Caco-2 (cell line): Measurements from ENCODE around the gene ZBTB16. TPM values are rescaled to one million over a fixed set of nuclear protein-coding genes. Genes with fewer than 3 reads are reported as not detected.

Experiments
- BruUV-seq: library from RNA; stranded (reverse); fragments of 400-500 nt; replicated peaks from 2 replicates; lab custom pipeline; 2021; lab: Mats Ljungman, UMichigan
- CTCF ChIA-PET: fragments of 300-600 bp; sonication (Branson Sonifier 250); formaldehyde crosslinking; loops from one replicate; lab custom pipeline; 2022; ENCODE audit warnings: antibody characterized with exemption; lab: Charles Lee
- POLR2A ChIA-PET: fragments of 300-600 bp; sonication (Branson Sonifier 250); formaldehyde crosslinking; loops from one replicate; lab custom pipeline; 2022; ENCODE audit warnings: antibody characterized with exemption; lab: Charles Lee
- DNase-seq, 2 experiments: peaks; one replicate each; pipeline versions ENCODE4 v3.0.0 to v3.0.0-alpha.2; 2020 to 2022
- H3K27me3 ChIP-seq: replicated peaks from 2 replicates; pipeline ENCODE4 v1.6.0; 2011; ENCODE audit warnings: low read length; ENCODE audit not compliant: control insufficient read depth, insufficient read depth
- H3K36me3 ChIP-seq: 2 replicates; pipeline ENCODE4 v1.5.1; 2011; ENCODE audit warnings: low read length; ENCODE audit not compliant: control insufficient read depth, insufficient read depth
- H3K4me1 ChIP-seq: fragments of 250-450 bp; sonication (Bioruptor Pico); 2 replicates; pipeline ENCODE4 v1.5.1; 2020; ENCODE audit warnings: mild to moderate bottlenecking
- H3K4me3 ChIP-seq: 2 replicates; pipeline ENCODE4 v1.5.1; 2011; ENCODE audit warnings: low read depth, mild to moderate bottlenecking, control low read depth, low read length
- H3K9me3 ChIP-seq: fragments of 250-450 bp; sonication (Bioruptor Pico); 2 replicates; pipeline ENCODE4 v1.5.1; 2020; ENCODE audit warnings: mild to moderate bottlenecking, moderate library complexity
- H3K27ac Mint-ChIP-seq: one replicate; pipeline ENCODE4 v1.8.0; 2022; ENCODE audit warnings: mixed read lengths; ENCODE audit not compliant: unreplicated experiment
- H3K27me3 Mint-ChIP-seq: one replicate; pipeline ENCODE4 v1.8.0; 2022; ENCODE audit warnings: mixed read lengths; ENCODE audit not compliant: insufficient read depth, unreplicated experiment
- H3K36me3 Mint-ChIP-seq: one replicate; pipeline ENCODE4 v1.8.0; 2022; ENCODE audit warnings: mild to moderate bottlenecking, mixed read lengths; ENCODE audit not compliant: insufficient read depth, unreplicated experiment
- H3K4me1 Mint-ChIP-seq: one replicate; pipeline ENCODE4 v1.8.0; 2022; ENCODE audit warnings: low read depth, mixed read lengths; ENCODE audit not compliant: unreplicated experiment
- H3K4me3 Mint-ChIP-seq: one replicate; pipeline ENCODE4 v1.8.0; 2022; ENCODE audit warnings: mild to moderate bottlenecking, moderate library complexity, mixed read lengths; ENCODE audit not compliant: unreplicated experiment
- H3K9me3 Mint-ChIP-seq: one replicate; pipeline ENCODE4 v1.8.0; 2022; ENCODE audit warnings: mixed read lengths; ENCODE audit not compliant: unreplicated experiment
- intact Hi-C: fragments of 100-400 bp; cut with micrococcal nuclease; formaldehyde crosslinking; loops from one replicate; pipeline ENCODE4 v1.10.0; 2022; ENCODE audit not compliant: unreplicated experiment
- total RNA-seq: library from RNA; stranded (reverse); gene quantifications from 2 replicates; pipeline ENCODE4 v1.2.3, GENCODE V29; 2022
- TF ChIP-seq, protein P1 (sequence below), 2 experiments: fragments of 200-600 bp in 1 of 2; IDR thresholded peaks; 1 replicate in 1 of 2; 2 replicates in 1 of 2; pipeline versions ENCODE4 v1.5.1 to v1.8.0; 2011 to 2022; ENCODE audit warnings: antibody characterized with exemption in 1 of 2, control low read depth in 1 of 2, inconsistent platforms in 1 of 2, low read depth in 1 of 2, low read length in 1 of 2, mild to moderate bottlenecking in 1 of 2, moderate library complexity in 1 of 2; ENCODE audit not compliant: insufficient read depth in 1 of 2, severe bottlenecking in 1 of 2, unreplicated experiment in 1 of 2

Gene ZBTB16
- total RNA-seq, 1 experiment from 2014 or later: 12.7 TPM

DNA sequence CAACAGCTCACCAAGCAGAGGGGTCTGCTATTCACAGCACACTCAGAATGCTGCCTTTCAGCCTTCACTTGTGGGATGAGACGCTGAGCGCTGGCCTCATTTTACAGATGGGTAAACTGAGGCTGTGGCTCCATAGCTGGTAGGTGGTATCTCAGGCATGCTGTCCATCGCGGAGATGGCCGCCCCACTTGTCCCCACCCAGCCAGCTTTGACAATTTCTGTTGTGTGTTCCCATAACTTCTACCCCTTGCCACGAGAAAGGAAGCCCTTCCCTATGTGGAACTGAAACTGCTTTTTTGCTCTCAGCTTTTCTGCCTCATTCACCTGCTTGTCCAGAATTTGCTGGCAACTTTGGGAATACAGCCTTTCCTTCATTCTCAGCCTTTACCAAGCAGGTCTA lies 200.6 kb downstream of the ZBTB16 start:
- no TSS peak for BruUV-seq
- H3K36me3 ChIP-seq: no peaks in the 10 kb centered on the region
- no peaks in the 10 kb centered on the region for H3K27me3 Mint-ChIP-seq
- POLR2A ChIA-PET: no interaction called here
- H3K9me3 ChIP-seq: no peaks in the 10 kb centered on the region
- no peak overlapping the region for H3K4me3 Mint-ChIP-seq
- no peak for DNase-seq
- CTCF ChIA-PET: interaction anchor here (0.5 to 7.0 kb wide), 17 partner anchors 10 to 454 kb away, joined by 3 to 99 read pairs (median 8); partner anchors contain the start of gene ZBTB16
- H3K9me3 Mint-ChIP-seq: no peaks in the 10 kb centered on the region
- H3K27me3 ChIP-seq: no peaks in the 10 kb centered on the region
- H3K27ac Mint-ChIP-seq: no peak overlapping the region
- H3K36me3 Mint-ChIP-seq: no peaks in the 10 kb centered on the region
- peaks cover 7% of the 10 kb centered on the region for H3K4me1 Mint-ChIP-seq
- H3K4me1 ChIP-seq: peaks cover 21% of the 10 kb centered on the region
- no peak overlapping the region for H3K4me3 ChIP-seq
- intact Hi-C loops: loop anchor here (2.0 to 5.0 kb wide), 3 partner anchors 49 to 143 kb away; no protein-coding TSS in a partner anchor
- TF ChIP-seq, protein P1, sequence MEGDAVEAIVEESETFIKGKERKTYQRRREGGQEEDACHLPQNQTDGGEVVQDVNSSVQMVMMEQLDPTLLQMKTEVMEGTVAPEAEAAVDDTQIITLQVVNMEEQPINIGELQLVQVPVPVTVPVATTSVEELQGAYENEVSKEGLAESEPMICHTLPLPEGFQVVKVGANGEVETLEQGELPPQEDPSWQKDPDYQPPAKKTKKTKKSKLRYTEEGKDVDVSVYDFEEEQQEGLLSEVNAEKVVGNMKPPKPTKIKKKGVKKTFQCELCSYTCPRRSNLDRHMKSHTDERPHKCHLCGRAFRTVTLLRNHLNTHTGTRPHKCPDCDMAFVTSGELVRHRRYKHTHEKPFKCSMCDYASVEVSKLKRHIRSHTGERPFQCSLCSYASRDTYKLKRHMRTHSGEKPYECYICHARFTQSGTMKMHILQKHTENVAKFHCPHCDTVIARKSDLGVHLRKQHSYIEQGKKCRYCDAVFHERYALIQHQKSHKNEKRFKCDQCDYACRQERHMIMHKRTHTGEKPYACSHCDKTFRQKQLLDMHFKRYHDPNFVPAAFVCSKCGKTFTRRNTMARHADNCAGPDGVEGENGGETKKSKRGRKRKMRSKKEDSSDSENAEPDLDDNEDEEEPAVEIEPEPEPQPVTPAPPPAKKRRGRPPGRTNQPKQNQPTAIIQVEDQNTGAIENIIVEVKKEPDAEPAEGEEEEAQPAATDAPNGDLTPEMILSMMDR (IDR thresholded peaks at IDR 0.05; ENCODE audit: insufficient read depth in 1 of 2, low read depth in 1 of 2, low read length in 1 of 2, severe bottlenecking in 1 of 2, unreplicated experiment in 1 of 2): no peak

DNA sequence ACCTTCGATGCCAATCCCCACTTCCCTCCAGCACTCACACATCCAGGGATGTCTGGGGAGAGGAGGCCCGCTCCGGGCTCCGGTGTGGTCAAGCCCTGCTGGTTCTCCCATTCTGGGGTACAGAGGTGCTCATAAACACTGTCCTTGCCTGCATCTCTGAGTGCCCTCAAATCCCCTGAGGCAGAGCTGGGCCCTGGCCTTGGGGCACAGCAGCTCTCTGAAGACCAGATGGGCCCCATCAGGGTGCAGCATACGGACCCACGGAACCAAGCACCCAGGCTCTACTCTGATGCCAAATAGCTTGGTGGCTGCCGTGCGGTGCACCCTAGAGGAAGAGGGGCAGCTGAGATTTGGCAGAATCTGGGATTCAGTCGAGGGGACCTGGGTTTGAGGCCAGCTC lies 201.0 kb downstream of the ZBTB16 start:
- H3K36me3 ChIP-seq: no peaks in the 10 kb centered on the region
- POLR2A ChIA-PET: no interaction called here
- Mint-ChIP-seq H3K4me1 (peaks cover 7% of the 10 kb centered on the region), H3K9me3 (no peaks in the 10 kb centered on the region), H3K4me3 (no peak overlapping the region), H3K27me3 (no peaks in the 10 kb centered on the region), H3K36me3 (no peaks in the 10 kb centered on the region), H3K27ac (no peak overlapping the region)
- no peaks in the 10 kb centered on the region for H3K9me3 ChIP-seq
- no peak for DNase-seq
- TF ChIP-seq, protein P1 (IDR thresholded peaks at IDR 0.05; ENCODE audit: insufficient read depth in 1 of 2, low read depth in 1 of 2, low read length in 1 of 2, severe bottlenecking in 1 of 2, unreplicated experiment in 1 of 2): no peak
- no peak overlapping the region for H3K4me3 ChIP-seq
- BruUV-seq: no TSS peak
- intact Hi-C loops: loop anchor here (2.0 to 5.0 kb wide), 3 partner anchors 50 to 143 kb away; no protein-coding TSS in a partner anchor
- peaks cover 21% of the 10 kb centered on the region for H3K4me1 ChIP-seq
- CTCF ChIA-PET: interaction anchor here (0.5 to 7.0 kb wide), 26 partner anchors 11 to 487 kb away, joined by 3 to 99 read pairs (median 8); partner anchors contain the start of genes HTR3B, ZBTB16 and ZW10
- 0 out of 2 replicates have a peak, but pooled peaks cover under 1% of the 10 kb centered on the region for H3K27me3 ChIP-seq

DNA sequence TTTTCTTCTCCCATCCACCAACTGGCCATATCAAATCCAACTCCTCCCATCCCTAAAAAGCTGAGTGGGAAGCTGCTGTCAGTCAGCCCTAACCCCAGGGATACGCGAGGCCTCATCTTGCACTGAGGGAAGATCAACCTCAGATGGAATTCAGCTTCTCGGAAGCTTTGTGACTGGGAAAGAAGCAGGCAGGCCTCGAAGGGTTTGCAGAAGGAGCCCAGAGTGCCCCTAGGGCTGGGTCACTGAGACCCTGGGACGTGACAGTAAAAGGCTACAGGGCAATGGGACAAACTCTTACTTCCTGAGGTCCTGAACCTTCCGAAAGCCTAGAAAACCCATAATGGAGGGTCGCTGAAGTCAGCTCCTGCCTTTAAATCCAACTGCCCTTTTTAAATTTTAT lies 202.3 kb downstream of the ZBTB16 start:
- Histone ChIP-seq H3K4me1 (peaks cover 21% of the 10 kb centered on the region), H3K9me3 (no peaks in the 10 kb centered on the region), H3K4me3 (no peak overlapping the region), H3K27me3 (0 out of 2 replicates have a peak, but pooled peaks cover 1% of the 10 kb centered on the region), H3K36me3 (no peaks in the 10 kb centered on the region)
- TF ChIP-seq, protein P1 (IDR thresholded peaks at IDR 0.05; ENCODE audit: insufficient read depth in 1 of 2, low read depth in 1 of 2, low read length in 1 of 2, severe bottlenecking in 1 of 2, unreplicated experiment in 1 of 2): no peak
- no TSS peak for BruUV-seq
- Mint-ChIP-seq H3K4me3 (no peak overlapping the region), H3K36me3 (no peaks in the 10 kb centered on the region), H3K4me1 (peaks cover 7% of the 10 kb centered on the region), H3K27ac (no peak overlapping the region), H3K9me3 (no peaks in the 10 kb centered on the region), H3K27me3 (no peaks in the 10 kb centered on the region)
- ChIA-PET CTCF (interaction anchor here (0.7 to 7.0 kb wide), 32 partner anchors 12 to 489 kb away, joined by 3 to 99 read pairs (median 7); partner anchors contain the start of genes HTR3A, HTR3B, ZBTB16 and ZW10), POLR2A (no interaction called here)
- DNase-seq: no peak
- intact Hi-C loops: loop anchor here (1.0 to 5.0 kb wide), 10 partner anchors 51 to 455 kb away; partner anchors contain the start of gene ZBTB16
